ENCODE data around the gene MOGAT2.
A peak's percentile ranks its signal among the peaks of the same experiment; 100 is the strongest.
"Not testable (repeated sequence)": the region's sequence is repeated elsewhere in the genome, so short reads cannot be mapped to it uniquely, and the experiment has no call there.

The MOGAT2 gene

DNA sequence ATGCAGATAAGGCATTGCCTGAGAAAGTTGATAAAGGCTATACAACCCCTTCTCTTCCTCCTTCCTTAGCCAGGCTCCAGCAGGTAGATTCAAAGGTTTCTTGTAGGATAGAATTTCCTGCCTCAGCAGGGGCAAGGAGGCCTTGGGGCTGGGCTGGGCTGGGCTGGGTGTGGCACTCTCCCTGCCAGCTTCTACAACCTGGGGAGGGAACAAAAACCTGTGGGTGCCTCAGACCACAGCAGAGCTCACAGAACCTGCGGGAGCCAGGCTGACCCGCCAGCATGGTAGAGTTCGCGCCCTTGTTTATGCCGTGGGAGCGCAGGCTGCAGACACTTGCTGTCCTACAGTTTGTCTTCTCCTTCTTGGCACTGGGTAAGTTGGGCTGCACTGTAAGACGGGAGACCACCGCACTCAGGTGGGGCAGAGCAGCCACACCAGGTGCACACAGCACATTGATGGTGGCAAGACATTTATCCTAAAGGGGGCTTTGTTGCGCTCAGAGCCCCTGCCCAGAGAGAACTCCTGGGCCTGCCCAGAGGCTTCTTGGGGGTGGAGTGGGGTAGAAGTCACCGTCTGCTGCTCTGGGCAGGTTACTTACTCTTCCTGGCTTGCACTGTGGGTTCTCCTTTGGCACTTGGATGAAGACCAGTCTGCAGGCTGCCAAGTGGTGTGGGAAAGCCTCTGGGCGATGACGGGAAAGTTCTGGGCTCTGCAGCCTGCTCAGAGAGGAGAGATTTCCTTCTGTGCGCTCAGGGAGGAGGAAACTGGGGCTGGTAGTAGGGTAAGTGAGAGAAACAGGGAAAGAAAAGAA, at the start of gene MOGAT2:
Gene MOGAT2 (plus strand): TSS at position 231 of the 811 bp plus-strand sequence. CDS start 51 bp downstream, at position 282.
- DNase-seq: no peak

DNA sequence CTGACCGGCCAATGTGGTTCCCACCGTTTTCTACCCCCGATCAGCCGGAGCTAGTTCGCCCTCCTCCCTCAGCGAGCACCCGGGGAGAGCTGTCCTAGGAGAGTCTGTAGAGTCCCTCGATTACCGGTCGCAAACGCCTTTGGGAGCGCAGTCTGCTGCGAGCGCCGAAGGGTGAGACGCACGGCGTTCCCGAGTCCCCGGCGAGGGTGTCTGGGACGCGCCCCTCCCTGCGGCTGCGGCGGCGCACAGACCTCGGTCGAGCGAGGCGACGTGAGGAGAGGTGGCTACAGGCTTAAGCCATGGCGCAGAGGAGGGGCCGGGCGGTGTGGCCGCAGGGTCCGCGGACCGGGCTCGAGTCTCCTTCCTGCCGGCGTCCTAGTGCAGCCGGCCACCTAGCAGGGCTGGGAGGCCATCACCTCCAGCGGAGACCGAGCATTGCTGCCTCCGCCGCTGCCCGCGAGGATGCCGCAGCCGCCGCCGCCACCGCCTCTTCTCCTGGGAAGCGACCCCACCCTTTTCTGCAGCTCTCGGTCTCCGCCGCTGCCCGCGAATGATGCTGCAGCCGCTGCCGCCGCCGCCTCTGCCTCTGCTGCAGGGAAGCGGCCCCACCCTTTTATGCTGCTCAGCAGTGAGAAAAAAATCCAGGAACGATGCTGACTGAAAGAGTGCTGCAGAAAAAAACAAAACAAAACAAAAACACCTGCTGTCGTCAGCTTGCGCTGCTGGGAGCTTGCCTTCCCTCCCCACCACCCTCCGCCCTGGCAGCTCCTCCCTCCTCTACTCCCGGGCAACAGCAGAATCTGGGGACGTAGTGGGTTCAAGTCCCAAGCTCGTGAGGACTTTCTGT, 49.0 kb upstream of the MOGAT2 start, which contains the start of gene MAP6:
Gene MAP6 (minus strand): TSS at position 588 of the 847 bp plus-strand sequence. CDS start 669 bp downstream, outside the sequence.
- DNase-seq: peak; percentile 45

DNA sequence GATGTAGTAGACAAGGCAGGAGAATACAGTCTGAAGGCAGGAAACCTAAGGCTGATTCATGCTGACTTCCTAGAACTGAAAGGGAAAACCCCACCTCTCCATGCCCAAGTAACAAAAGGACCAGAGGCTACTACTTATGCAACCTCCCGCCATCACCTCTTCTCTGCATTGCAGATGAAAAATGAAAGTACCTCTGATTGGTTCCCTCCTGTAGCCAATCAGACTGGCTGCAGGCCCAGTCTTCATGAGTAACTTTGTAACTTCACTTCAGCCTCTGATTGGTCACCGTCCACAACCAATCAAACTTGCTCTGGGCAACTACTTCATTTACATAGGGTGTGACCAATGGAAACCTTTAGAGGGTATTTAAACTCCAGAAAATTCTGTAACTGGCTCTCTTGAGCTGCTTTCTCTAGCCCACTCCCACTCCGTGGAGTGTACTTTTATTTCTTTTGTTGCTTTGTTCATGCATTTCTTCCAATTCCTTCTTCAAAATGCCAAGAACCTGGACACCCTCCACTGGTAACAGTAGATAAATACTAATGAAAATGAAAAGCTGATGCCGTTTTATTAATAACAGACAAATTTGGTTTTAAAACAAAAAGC, 43.6 kb upstream of the MOGAT2 start:
- DNase-seq: peak; percentile 85

DNA sequence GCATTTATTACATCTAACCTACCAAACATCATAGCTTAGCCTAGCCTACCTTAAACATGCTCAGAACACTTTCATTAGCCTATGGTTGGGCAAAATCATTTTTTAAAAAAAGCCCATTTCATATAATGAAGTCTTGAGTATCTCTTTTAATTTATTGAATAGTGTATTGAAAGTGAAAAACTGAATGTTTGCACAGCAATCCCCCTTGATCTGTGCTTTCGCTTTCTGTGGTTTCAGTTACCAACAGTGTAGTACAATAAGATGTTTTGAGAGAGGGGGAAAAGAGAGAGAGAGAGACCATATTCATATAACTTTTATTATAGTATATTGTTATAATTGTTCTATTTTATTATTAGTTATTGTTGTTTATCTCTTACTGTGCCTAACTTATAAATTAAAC, 40.4 kb upstream of the MOGAT2 start:
- DNase-seq: peak; percentile 17

DNA sequence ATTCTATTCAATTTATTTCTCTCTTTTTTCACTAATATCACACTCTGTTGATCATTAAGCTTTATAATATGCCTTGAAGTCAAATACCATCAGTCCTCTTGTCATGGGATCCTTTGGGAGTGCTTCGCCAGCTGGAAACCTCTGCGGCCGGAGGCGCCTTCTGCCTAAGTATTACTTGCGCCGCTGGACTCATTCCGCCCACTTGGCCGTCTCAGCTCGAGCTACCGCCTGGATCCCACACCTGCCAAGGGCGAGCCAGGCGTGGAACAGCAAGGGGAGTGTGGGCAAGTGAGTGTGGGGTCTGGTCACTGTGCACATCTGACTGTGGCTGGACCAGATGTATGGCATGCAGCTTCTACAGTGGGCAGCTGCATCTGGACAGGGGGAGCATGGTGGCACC, 39.7 kb upstream of the MOGAT2 start:
- DNase-seq: no peak

DNA sequence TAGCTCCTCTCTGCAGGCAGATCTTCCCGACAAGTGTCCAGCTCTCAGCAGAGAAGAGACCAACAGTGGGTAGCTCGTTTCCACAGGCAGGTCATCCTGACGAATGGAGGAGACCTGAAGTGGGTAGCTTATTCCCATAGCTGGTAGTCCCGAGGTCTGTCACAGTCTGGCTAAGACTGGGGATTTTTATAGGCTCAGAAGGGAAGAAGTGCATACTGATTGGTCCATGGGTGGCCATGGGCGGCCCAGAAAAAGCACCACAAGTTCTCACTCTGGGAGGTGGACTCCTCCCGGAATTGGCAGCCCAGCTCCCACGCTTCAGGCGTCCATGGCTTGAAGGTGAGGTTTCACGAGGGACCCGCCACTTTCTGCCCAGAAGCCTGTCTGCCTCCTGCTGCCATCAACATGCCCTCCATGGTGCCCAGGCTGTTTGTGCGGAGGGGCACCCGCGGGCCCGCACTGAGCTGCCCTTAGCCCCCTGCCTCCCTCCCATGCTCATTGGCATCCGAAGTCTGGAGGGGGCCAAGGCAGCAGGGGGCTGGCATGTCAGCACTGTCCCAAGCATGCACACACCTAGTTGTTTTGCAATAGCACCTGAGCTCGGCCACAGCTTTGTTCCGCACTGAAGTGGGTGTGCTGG, 38.9 kb upstream of the MOGAT2 start:
- DNase-seq: no peak

DNA sequence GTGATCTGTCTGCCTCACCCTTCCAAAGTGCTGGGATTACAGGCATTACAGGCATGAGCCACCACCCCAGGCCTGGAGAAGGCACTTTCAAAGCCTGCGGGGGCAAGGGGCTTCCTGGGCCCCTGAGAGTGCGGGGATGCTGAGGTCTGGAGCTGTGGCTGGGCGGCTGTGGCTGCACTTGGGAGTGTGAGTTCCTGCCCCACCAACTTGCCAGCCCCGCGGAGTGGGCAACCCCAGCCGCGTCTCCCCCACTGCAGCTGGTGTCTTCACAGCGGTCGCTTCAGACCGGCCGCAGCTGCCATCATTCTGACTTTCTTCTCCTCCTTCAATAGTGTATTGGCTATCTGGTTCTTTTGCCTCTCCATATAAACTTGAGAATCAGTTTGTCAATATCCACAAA, 38.1 kb upstream of the MOGAT2 start:
- no peak for DNase-seq

DNA sequence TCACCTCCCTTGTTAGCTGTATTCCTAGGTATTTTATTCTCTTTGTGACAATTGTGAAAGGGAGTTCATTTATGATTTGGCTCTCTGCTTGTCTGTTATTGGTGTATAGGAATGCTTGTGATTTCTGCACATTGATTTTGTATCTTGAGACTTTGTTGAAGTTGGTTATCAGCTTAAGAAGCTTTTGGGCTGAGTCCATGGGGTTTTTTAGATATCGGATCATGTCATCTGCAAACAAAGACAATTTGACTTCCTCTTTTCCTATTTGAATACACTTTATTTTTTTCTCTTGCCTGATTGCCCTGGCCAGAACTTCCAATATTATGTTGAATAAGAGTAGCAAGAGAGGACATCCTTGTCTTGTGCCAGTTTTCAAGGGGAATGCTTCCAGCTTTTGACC, 33.8 kb upstream of the MOGAT2 start:
- not testable (repeated sequence) for DNase-seq

DNA sequence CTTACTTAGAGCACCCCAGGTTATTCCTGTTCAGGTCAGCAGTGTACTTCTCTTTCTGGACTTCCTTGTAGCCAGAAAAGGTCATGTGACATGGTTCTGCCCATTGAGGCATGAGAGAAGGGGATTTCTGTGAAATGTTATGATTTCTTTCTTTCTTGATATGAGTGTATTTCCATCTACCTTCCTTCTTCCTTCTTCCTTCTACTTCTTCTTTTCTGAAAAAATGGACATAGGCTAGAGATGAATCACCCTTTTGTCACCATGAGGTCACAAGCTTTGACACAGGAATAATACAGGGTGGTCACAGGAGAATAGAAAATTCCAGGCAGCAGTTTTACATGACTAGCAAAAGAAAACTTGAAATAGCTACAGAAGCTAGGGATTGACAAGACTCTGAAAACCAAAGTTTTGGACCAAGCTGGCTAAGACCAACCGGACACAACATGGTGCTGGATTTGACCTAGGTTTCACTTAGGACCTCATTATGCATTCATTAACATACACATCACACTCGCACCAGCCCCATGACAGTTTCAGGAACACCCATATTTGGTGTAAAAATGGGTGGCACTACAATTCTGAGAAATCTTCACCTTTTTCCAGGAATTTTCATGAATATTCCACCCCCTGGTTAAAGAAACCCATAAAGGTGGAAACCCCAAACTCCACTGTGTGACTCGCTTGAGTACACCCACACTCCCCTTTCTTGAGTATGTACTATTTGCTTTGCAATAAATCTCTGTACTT, 27.6 kb upstream of the MOGAT2 start:
- peak; percentile 16 for DNase-seq

DNA sequence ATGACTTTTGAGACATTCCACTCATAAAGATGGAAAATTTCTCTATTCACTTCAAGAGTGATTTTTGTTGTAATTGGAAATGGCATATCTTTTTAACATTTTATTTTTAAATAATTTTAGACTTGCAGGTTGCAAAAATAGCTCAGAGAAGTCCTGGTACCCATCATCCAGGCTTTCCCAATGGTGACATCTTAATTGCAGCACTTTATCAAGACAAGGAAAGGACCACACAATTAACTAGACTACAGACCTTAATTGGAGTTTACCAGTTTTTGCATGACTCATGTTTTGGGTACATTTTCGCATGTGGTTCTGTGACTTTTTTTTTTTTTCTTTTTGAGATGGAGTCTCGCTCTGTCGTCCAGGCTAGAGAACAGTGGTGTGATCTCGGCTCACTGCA, 25.8 kb upstream of the MOGAT2 start:
- DNase-seq: no peak

DNA sequence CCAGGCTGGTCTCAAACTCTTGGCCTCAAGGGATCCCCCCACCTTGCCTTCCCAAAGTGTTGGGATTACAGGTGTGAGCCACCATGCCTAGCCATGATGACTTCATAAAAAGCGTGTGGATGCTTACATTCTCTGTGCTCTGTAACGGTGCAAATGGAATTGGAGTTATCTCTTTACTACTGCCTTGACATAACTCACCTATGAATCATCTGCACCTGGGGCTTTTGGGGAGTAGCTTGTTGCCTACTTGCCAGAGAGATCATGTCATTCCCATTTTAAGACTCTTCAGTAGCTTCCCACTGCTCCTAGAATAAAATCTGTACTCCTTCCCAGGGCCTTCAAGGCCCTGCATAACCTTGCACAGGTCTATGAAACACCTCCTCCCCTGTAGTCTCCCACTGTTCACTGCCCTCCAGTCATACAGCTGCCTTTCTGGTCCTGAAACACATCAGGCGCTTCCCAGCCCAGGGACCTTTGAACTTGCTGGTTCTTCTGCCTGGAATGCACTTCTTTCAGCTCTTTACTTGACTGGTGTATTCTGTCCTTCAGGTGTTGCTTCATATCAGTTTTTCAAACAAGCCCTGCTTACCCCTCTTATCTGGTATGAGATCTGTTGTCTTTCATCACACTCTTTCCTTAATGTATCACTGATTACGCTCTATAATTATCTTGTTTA, 19.6 kb upstream of the MOGAT2 start:
- no peak for DNase-seq

DNA sequence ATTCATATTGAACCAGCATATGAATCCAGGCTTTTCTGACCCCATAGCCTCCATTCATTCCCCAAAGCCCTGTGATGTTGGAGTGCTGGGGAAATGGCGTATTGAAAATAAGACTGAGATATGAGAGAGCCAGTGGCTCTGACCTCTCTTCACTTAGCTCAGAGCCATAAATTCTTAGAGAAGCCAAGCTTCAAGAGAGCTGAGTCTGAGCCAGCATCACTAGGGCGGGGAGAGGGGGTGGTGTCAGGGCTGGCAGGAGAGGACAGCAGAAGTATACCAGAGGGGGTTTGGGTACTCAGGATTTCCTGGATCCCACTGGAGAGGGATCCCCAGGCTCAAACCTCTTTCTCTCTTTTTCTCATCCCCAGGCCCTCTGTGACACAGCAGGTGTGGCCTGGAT, 16.7 kb upstream of the MOGAT2 start:
- no peak for DNase-seq

DNA sequence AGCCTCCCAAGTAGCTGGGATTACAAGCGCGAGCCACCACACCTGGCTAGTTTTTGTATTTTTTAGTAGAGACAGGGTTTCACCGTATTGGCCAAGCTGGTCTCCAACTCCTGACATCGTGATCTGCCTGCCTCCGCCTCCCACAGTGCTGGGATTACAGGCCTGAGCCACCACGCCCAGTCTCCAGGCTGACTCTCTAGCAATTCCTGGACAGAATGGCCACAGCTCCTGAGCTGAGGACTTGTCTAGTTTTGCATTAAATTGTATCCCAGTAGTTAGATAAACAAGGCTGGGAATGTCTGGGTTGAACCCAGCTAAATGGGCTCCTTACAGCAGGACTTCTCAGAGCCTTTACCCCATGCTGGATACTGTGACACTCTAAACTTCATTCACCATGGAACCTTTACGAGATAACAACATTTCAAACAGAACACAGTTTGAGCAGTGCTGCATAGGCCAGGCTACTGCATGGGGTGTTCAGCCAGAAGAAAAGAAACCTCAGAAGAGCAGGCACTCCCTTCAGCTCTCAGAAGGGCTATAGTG, 13.9 kb upstream of the MOGAT2 start:
- no peak for DNase-seq

DNA sequence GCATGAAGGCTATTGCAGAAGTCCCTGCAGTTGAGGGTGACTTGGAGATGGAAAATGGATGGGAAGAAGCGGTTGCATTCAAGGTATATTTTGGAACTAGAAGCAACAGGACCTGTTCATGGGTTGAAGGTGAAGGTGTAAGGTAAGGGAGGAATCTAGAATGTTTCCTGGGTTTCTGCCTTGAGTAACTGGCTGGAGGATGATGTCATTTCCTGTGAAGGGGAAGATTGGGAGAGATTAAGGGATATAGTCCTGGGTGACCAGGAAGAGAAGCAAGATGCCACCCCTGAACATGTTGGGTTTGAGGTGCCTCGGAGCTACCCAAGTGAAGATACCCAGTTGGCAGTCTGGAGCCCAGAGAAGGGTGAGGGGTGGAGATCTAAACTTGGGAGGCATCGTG, 12.1 kb upstream of the MOGAT2 start:
- DNase-seq: no peak

DNA sequence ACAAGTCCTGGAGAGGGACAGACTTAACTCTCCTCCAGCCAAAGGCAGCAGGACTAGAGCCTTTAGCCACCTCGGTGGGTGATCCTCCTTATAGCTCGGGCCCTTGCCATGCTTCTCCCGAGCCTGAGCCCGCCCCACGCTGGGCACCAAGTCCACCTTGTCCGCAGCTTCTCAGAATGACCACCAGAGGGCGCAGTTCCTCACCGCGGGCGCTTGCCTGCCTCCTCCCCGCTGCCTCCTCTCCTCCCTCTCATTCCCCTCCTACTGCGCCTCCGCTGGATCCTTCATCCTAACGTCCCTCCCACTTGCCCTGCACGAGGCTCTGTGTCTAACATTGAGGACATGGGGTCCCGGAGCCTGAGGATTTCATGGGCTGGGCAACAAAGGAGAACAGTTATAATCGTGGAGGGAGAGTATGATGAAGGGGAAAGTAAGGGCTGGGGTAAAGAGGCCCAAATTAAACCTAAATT, 11.3 kb upstream of the MOGAT2 start:
- peak; percentile 76 for DNase-seq

DNA sequence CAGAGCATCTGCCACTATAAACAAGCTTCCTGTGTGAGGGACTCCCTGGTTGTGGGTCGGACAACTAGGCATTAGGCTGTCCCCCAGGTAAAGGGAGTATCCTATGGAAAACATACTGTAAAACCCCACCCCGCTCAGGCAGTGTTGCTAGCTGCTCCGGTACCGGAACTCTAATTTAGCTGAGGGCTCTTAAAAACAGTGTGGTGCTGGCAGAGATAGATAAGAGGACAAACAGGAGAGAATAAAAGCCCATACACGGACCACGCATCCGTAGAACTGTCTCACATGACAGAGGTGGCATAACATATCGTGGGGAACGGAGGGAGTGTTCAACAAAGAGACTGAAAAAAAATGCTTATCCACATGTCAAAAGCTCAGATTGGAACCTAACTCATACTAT, 3.4 kb upstream of the MOGAT2 start:
- DNase-seq: no peak

DNA sequence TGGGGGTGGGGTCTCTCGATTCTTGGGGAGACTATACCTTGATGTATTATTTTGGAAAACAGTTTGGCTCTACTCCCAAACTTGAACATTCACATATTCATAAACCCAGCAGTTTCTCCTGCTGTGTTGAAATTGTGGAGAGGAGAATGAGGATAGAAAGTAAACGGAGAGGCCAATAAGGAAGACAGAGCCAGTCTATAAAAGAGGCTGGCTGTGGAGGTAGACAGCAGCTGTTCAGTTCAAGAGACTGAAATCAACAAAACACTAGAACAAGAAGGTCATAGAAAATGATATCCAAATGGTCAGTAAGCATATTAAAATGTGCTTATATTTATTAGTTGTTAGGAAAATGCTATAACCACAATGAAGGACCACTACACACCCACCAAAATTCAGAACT, 1.9 kb upstream of the MOGAT2 start:
- DNase-seq: no peak

DNA sequence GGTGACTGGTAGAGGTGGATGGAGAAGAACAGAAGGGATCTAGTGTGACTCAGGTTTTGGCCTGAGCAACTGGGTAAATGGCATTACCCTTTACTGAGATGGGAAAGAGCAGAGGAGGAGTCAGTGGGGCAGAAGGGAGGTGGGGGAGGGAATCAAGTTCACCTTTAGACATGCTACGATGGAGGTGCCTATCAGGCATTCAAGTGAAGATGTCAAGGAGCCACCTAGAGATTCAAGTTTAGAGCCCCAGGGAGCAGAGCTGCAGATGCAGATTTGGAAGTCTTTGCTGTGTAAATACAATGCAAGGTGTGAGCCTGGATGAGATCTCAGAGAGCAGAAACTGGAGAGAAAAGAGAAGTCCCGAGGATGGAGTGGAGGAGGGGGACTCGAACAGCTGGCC, 979 bp upstream of the MOGAT2 start:
- no peak for DNase-seq

DNA sequence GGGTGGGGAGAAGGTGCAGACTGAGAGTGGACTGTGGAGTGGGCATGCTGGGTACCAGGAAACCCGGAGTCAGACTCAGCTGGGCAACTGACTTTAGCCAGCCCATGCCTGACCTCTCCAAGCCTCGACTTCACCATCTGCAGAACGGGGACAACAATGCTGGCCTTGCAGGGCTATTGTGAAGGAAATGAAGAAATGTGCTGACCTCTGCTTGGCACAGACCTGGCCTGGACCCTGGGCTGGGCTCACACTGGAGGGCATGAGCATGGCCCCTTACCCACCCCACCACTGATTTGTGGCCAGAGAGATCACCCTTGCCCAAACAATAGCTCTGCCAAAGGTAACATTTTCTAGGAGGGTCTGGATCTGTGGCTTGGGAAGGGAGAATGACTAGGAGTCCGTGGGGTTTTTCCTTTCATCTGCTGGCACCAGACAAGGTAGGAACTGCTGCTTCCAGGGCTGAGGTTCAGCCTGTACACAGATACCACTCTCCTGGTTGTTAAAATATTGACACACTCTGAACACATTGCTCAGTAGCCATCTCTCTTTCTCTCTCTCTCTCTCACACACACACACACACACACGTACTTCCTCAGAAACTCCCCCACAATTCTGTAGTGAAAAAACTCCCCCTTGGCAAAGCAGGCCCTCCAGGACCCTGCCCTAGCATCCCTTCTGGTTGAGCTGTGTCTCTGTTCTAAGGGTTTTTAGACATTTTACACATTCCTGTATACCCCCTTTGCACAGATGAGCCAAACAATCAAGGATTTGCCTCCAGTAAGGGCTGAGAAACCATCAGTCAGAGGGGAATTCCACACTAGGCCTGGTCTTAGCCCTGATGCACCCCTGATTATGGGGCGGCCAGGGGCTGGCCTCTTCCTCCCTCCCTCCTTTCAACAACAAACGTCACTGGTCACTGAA, 1.0 kb downstream of the MOGAT2 start:
- no peak for DNase-seq
